ENCODE results near the gene CPS1.

Gene CPS1

GRCh38 chr2:210707900-210708299 lies 151.5 kb downstream of the CPS1 start:
- DNase-seq: no peak

- no peak for DNase-seq
Measured at GRCh38 chr2:210713122-210713521, 156.7 kb downstream of the CPS1 start.

GRCh38 chr2:210715560-210716082 lies 159.2 kb downstream of the CPS1 start:
- no peak for DNase-seq

DNA sequence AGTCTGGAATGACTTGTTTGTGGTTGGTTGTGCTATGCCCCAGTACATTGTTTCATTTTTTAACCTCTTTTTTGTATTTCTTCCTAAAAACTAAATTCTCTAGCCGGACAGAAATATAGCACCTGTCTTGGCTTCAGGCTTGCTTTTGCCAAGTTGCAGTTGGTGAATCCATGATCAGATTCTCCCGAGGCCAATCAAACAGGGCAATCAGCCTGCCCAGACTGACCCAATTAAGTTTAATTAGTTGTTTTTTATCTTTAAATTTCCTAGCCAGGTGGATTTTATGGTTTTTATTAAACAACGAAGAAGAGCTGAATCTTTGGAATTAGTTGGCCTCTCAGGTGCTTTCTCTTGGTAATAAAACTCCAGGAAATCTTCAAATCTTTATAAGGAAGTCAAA lies 162.1 kb downstream of the CPS1 start:
- no peak for DNase-seq

GRCh38 chr2:210722092-210722491 lies 165.7 kb downstream of the CPS1 start:
- no peak for DNase-seq

DNA sequence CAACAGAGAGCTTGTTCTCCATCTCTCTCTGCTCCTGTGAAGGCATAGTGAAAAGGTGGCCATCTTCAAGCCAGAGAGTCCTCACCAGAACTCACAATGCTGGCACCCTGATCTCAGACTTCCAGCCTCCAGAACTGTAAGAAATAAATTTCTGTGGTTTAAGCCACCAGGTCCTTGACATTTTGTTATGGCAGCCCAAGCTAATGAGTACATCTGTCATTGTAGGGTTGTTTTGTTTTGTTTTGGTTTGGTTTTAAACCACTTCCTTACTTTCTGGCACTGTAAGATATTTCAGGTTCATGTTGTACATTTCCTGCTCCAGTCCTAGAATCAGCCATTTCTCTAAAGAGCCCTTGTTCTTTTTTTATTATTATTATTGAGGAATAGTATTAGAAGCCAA lies 171.2 kb downstream of the CPS1 start:
- no peak for DNase-seq

All from activated CD4-positive, alpha-beta T cell treated with anti-CD3 and anti-CD28 coated beads, Interleukin-2, amount 50 U/mL, for 1 hour (primary cell).